ENCODE data around the gene NMUR1. TPM values are rescaled to one million over a fixed set of nuclear protein-coding genes. Genes with fewer than 3 reads are reported as not detected.
"Not testable (repeated sequence)": the region's sequence is repeated elsewhere in the genome, so short reads cannot be mapped to it uniquely, and the experiment has no call there.

Gene NMUR1
- polyA plus RNA-seq (2014; cell fraction: cytosol; rRNA removed), result not detected in 2 replicates
- not detected in 2 replicates for polyA plus RNA-seq (2014; cell fraction: nucleus; rRNA removed)

GRCh38 chr2:231530099-231531011 lies at the start of gene NMUR1:
NMUR1 (minus strand) TSS chr2:231530445; CDS start chr2:231530361, 84 bp downstream.
- no peak for DNase-seq (ENCODE audit: low spot score)

GRCh38 chr2:231579560-231579959 lies 49.3 kb upstream of the NMUR1 start:
- DNase-seq (ENCODE audit: low spot score), result no peak

GRCh38 chr2:231578655-231579054 lies 48.4 kb upstream of the NMUR1 start:
- DNase-seq (ENCODE audit: low spot score), result not testable (repeated sequence)

GRCh38 chr2:231576465-231576864 lies 46.2 kb upstream of the NMUR1 start:
- DNase-seq (ENCODE audit: low spot score), result no peak

- DNase-seq (ENCODE audit: low spot score), result no peak
Observed at GRCh38 chr2:231575612-231576256, 45.5 kb upstream of the NMUR1 start.

- DNase-seq (ENCODE audit: low spot score), result no peak
Observed at GRCh38 chr2:231573698-231574421, 43.6 kb upstream of the NMUR1 start.

GRCh38 chr2:231573096-231573495 lies 42.9 kb upstream of the NMUR1 start:
- DNase-seq (ENCODE audit: low spot score), result no peak

GRCh38 chr2:231571661-231572191 lies 41.5 kb upstream of the NMUR1 start:
- DNase-seq (ENCODE audit: low spot score), result no peak

GRCh38 chr2:231570915-231571314 lies 40.7 kb upstream of the NMUR1 start:
- DNase-seq (ENCODE audit: low spot score), result not testable (repeated sequence)

- DNase-seq (ENCODE audit: low spot score), result no peak
Observed at GRCh38 chr2:231568785-231569435, 38.7 kb upstream of the NMUR1 start.

- no peak for DNase-seq (ENCODE audit: low spot score)
Observed at GRCh38 chr2:231568098-231568784, 38.0 kb upstream of the NMUR1 start.

GRCh38 chr2:231567159-231567558 lies 36.9 kb upstream of the NMUR1 start:
- no peak for DNase-seq (ENCODE audit: low spot score)

- DNase-seq (ENCODE audit: low spot score), result no peak
Observed at GRCh38 chr2:231565887-231566594, 35.8 kb upstream of the NMUR1 start.

- peak; percentile 65 for DNase-seq (ENCODE audit: low spot score)
Observed at GRCh38 chr2:231563378-231563961, 33.2 kb upstream of the NMUR1 start.

GRCh38 chr2:231557571-231558217 lies 27.4 kb upstream of the NMUR1 start:
- DNase-seq (ENCODE audit: low spot score), result peak; percentile 77

- no peak for DNase-seq (ENCODE audit: low spot score)
Observed at GRCh38 chr2:231556981-231557380, 26.7 kb upstream of the NMUR1 start.

- not testable (repeated sequence) for DNase-seq (ENCODE audit: low spot score)
Observed at GRCh38 chr2:231556496-231556895, 26.3 kb upstream of the NMUR1 start.

- DNase-seq (ENCODE audit: low spot score), result no peak
Observed at GRCh38 chr2:231554748-231555545, 24.7 kb upstream of the NMUR1 start.

All from SK-N-DZ (cell line).